ENCODE results near the gene NFAT5.

NFAT5 gene

GRCh38 chr16:69745959-69746358 is 180.2 kb downstream of the NFAT5 start:
- no peak for DNase-seq

DNA sequence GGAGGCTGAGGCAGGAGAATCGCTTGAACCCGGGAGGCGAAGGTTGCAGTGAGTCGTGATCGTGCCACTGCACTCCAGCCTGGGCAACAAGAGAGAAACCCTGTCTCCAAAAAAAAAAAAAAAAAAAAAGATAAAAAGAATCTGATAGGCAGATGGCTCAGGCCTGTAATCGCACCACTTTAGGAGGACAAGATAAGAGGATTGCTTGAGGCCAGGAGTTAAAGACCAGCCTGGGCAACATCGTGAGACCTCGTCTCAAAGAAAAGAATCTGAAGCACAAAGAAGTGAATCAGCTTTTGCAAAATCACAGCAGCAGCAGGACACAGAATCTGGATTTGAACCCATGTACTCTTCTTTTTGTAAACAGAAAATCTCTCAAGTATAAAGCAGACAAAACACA is 181.3 kb downstream of the NFAT5 start:
- no peak for DNase-seq

DNA sequence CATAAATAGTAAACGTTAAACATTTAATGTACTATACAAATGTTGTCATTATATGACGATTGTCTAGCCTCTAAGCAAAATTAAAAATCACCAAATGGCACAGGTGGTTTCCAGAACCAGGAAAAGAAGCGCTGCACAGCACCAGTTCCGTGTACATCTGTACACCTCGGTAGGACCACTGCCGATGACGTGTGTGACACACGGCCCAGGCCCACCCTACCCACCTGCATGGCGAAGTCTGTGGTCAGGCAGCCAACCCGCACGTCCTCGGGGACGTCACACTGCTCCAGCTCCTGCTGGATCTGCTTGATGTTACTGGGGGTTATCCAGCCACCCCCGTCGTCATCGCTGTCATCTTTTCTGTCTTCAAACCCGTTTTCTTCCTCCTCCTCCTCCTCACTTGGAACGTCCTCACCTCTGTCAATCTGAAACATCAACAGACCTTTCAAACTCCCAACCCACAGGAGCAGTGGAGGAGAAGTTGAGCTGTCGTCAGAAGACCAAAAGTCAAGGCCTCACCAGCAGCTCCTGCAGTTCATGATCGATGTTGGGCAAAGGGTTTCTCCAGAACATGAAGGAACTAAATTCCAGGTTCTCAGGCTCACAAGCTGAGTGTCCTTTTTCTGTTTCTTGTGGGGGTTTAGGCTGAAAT is 183.1 kb downstream of the NFAT5 start:
- DNase-seq, result no peak

- no peak for DNase-seq
Measured at GRCh38 chr16:69754143-69754468, 188.3 kb downstream of the NFAT5 start.
